ENCODE data around the gene PALD1.

The PALD1 gene

DNA sequence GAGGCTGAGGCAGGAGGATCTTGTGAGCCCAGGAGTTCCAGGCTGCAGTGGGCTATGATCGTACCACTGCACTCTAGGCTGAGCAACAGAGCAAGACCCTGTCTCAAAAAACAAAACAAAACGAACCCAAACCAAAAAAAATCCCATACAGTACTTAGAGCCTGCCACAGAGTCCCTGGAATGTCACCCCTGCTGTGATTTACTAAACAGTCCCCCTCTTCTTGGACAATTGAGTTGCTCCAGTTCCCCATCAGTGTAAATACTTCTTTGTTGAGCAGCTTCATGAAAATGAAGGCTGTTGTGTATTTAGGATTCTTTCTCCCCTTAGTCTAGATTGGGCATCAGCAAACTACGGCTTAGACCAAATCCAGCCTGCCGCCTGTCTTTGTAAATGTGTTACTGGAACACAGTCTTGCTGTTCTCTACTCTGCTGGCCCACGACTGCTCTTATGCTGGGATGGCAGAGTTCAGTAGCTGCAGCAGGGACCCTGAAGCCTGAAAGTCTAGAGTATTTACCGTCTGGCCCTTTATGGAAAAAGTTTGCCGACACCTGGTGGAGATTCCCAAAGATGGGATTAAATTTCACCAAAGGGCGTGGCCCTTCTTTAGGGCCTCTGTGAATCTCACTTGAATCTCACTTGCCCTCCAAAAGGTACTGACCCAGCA, 57.8 kb downstream of the PALD1 start:
- H3K4me3 ChIP-seq (ENCODE audit: low read depth, low read length), result no peak overlapping the region
- TF ChIP-seq, protein P1, sequence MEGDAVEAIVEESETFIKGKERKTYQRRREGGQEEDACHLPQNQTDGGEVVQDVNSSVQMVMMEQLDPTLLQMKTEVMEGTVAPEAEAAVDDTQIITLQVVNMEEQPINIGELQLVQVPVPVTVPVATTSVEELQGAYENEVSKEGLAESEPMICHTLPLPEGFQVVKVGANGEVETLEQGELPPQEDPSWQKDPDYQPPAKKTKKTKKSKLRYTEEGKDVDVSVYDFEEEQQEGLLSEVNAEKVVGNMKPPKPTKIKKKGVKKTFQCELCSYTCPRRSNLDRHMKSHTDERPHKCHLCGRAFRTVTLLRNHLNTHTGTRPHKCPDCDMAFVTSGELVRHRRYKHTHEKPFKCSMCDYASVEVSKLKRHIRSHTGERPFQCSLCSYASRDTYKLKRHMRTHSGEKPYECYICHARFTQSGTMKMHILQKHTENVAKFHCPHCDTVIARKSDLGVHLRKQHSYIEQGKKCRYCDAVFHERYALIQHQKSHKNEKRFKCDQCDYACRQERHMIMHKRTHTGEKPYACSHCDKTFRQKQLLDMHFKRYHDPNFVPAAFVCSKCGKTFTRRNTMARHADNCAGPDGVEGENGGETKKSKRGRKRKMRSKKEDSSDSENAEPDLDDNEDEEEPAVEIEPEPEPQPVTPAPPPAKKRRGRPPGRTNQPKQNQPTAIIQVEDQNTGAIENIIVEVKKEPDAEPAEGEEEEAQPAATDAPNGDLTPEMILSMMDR (IDR thresholded peaks at IDR 0.05; ENCODE audit: low read depth, low read length), result peak; percentile 17
- no peak for DNase-seq (ENCODE audit: low read depth, low spot score)
- in situ Hi-C loops (cut with HindIII; ENCODE audit: low sequenced_read_pairs), result no loop called here

DNA sequence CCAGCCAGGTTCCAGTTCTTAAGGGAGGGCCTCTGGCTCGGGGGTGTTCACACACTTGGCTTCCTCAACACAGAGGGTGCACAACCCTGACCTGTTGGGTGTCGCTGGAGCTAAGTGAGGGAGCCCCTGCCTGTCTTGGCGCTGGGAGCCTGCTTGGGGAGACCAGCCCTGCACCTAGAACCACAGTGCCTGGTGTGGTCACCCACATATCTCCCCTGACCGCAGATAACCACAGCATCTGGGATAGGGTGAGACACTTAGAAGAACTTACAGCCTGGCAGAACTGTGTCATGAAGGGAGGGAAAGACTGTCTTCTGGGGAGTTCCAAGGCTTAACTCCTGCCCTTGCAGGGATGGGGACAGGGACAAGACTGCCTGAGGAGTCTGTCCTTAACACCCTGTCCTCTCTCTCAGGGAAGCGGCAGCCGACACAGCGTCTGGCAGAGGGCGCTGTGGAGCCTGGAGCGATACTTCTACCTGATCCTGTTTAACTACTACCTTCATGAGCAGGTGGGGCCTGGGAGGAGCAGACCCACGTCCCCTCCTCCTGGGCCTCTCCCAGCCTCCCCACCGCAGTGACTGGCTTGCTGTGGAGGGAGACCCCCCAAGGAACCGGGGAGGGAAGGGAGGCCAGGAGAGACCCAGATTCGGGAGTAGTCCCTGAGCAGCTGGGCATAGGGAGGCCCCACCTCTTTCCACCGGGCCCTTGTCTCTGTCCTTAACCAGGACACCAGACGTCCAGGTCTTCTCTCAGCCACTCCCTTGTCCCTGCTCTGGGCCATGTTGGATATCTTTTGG, 59.0 kb downstream of the PALD1 start:
- DNase-seq (ENCODE audit: low read depth, low spot score), result no peak
- no peak overlapping the region for H3K4me3 ChIP-seq (ENCODE audit: low read depth, low read length)
- in situ Hi-C loops (cut with HindIII; ENCODE audit: low sequenced_read_pairs), result no loop called here
- TF ChIP-seq, protein P1 (IDR thresholded peaks at IDR 0.05; ENCODE audit: low read depth, low read length), result peak; percentile 54

DNA sequence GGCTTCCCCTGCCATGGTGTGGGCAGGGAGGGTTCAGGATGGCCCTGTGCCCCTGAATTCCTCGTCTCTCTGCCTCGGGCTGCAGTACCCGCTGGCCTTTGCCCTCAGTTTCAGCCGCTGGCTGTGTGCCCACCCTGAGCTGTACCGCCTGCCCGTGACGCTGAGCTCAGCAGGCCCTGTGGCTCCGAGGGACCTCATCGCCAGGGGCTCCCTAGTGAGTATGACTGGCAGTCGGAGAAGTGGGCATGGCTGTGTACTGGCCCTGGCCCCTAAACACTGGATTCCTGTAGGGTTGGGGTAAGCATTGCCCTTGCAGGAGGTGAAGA, 59.6 kb downstream of the PALD1 start:
- no peak for DNase-seq (ENCODE audit: low read depth, low spot score)
- TF ChIP-seq, protein P1 (IDR thresholded peaks at IDR 0.05; ENCODE audit: low read depth, low read length), result no peak
- in situ Hi-C loops (cut with HindIII; ENCODE audit: low sequenced_read_pairs), result no loop called here
- no peak overlapping the region for H3K4me3 ChIP-seq (ENCODE audit: low read depth, low read length)

DNA sequence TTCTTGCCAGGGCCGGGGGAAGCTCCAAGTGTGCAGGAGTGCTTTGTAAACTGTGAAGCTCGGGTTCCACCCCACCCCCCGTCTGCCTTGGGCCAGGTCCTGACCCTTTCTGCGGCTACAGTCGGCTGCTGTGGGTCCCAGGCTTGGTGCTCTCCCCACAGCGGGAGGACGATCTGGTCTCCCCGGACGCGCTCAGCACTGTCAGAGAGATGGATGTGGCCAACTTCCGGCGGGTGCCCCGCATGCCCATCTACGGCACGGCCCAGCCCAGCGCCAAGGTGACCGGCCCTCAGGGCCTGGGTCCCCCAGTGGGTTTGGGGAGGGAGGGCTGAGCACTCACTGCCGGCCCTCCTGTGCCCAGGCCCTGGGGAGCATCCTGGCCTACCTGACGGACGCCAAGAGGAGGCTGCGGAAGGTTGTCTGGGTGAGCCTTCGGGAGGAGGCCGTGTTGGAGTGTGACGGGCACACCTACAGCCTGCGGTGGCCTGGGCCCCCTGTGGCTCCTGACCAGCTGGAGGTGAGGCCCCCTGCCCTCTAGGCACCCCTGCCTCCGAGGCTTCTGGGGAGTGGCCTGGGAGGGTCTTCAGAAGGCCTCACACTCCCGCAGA, 60.3 kb downstream of the PALD1 start:
- in situ Hi-C loops (cut with HindIII; ENCODE audit: low sequenced_read_pairs), result no loop called here
- TF ChIP-seq, protein P1 (IDR thresholded peaks at IDR 0.05; ENCODE audit: low read depth, low read length), result no peak
- H3K4me3 ChIP-seq (ENCODE audit: low read depth, low read length), result no peak overlapping the region
- DNase-seq (ENCODE audit: low read depth, low spot score), result no peak

GRCh38 chr10:70539471-70539870, 60.9 kb downstream of the PALD1 start:
- TF ChIP-seq, protein P1 (IDR thresholded peaks at IDR 0.05; ENCODE audit: low read depth, low read length), result no peak
- DNase-seq (ENCODE audit: low read depth, low spot score), result no peak
- in situ Hi-C loops (cut with HindIII; ENCODE audit: low sequenced_read_pairs), result no loop called here
- H3K4me3 ChIP-seq (ENCODE audit: low read depth, low read length), result no peak overlapping the region

GRCh38 chr10:70540089-70540788, 61.7 kb downstream of the PALD1 start:
- no peak for DNase-seq (ENCODE audit: low read depth, low spot score)
- TF ChIP-seq, protein P1 (IDR thresholded peaks at IDR 0.05; ENCODE audit: low read depth, low read length), result peak; percentile 87
- no peak overlapping the region for H3K4me3 ChIP-seq (ENCODE audit: low read depth, low read length)
- in situ Hi-C loops (cut with HindIII; ENCODE audit: low sequenced_read_pairs), result no loop called here
